ENCODE results near the gene FOXP2. TPM values are rescaled to one million over a fixed set of nuclear protein-coding genes. Genes with fewer than 3 reads are reported as not detected.
"Not testable (repeated sequence)": the region's sequence is repeated elsewhere in the genome, so short reads cannot be mapped to it uniquely, and the experiment has no call there.

FOXP2 gene
- total RNA-seq, 1 donor from 2014 or later, result 24.7 TPM

GRCh38 chr7:114481999-114482398, 67.4 kb downstream of the FOXP2 start:
- DNase-seq (ENCODE audit: low spot score), result no peak
- intact Hi-C loops (cut with DNase I), result no loop called here
- no peak for ATAC-seq

GRCh38 chr7:114484226-114484625, 69.6 kb downstream of the FOXP2 start:
- intact Hi-C loops (cut with DNase I), result no loop called here
- no peak for DNase-seq (ENCODE audit: low spot score)
- no peak for ATAC-seq

GRCh38 chr7:114487174-114487573, 72.6 kb downstream of the FOXP2 start:
- ATAC-seq (no peak), DNase-seq (ENCODE audit: low spot score) (no peak)
- intact Hi-C loops (cut with DNase I), result no loop called here

DNA sequence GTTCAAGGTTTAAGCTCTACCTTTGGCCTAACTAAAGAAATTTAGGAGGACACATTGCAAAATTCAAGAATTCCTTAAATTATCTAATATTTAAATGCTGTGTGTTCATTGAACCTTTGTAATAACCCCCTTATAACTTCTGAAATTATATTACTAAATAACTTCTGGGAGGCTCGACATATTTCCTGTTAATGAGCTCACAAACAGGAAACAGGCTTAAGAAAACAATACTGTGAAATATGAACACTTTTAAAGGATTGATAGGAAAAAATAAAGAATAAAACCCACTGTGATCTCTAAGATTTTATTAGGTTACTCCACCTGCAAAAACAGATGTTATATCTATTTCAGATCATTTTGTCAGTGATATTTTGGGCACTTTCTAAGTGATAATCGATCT, 74.1 kb downstream of the FOXP2 start:
- intact Hi-C loops (cut with DNase I), result no loop called here
- ATAC-seq, result no peak
- no peak for DNase-seq (ENCODE audit: low spot score)

DNA sequence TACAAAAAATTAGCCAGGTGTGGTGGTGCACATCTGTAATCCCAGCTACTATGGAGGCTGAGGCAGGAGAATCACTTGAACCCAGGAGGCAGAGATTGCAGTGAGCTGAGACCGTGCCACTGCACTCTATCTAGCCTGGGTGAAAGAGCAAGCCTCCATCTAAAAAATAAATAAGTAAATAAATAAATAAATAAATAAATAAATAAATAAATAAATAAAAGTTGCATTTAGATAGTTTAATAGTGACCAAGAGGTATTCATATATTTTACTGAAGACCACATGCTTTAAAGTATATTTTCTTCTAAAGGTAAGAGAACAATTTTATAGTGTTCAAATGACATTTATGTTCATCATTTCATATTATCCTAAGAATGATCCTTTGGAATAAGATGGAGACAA, 82.9 kb downstream of the FOXP2 start:
- DNase-seq (ENCODE audit: low spot score); ATAC-seq; intact Hi-C loops (cut with DNase I): not testable (repeated sequence)

DNA sequence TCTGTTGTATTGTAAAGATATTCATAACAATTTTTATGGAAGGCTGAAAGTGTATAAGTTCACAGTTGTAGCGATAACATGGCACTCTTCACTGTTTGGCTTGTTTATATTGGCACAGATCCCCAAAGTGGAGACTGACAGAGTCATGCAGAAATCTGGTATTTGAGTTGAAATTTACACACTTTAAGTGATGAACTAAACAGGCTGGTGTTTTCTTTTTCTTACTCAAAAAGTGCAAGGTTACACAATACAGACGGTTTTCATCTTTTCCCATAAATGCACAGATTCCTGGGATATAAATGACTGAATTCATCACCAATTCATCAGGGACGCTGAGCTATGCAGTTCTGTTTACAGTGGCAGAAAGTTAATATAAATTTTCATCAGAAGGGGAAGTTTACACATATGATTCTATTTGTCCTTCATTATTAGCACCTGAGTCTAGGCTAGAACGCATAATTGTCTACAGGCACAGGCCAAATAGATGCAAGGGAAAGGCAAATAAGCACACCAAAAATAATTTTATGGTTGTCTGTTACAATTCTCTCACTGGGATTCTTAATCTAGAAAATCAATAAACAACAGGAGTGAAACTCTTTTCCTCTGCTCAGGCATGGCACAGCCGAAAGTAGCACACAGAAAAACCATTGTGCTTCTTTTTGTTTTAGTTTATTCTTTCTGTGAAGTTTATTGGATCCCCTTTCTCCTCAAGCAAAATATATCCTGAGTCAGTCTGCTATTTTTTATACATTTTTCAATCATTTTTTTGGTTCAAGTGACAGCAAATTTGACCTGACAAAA, 88.0 kb downstream of the FOXP2 start:
- DNase-seq (ENCODE audit: low spot score), result no peak
- ATAC-seq, result no peak
- intact Hi-C loops (cut with DNase I), result no loop called here

DNA sequence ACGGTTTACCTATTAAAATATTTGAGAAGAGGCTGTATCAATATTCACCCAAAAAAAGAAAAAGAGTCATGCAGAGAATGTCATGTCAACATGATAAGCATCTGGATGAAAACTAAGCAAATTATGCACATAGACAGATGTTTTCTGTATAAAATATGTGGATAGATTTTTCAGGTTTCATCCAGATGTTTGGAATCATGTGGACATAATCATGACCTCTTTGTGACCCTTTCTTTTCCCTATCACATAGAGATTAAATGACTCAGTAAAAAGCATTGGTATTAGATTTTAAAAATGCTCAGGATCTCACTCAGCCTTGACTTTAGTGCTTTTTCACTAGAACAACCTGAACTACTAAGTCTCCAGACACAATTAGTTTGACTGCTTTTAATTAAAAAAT, 90.0 kb downstream of the FOXP2 start:
- ATAC-seq, result no peak
- DNase-seq (ENCODE audit: low spot score), result no peak
- intact Hi-C loops (cut with DNase I), result no loop called here

- intact Hi-C loops (cut with DNase I), result no loop called here
- DNase-seq (ENCODE audit: low spot score) (no peak), ATAC-seq (no peak)
Measured at GRCh38 chr7:114507381-114507780, 92.8 kb downstream of the FOXP2 start.

- no peak for DNase-seq (ENCODE audit: low spot score)
- ATAC-seq, result peak; percentile 46
- intact Hi-C loops (cut with DNase I), result no loop called here
Measured at GRCh38 chr7:114508086-114508485, 93.5 kb downstream of the FOXP2 start.

DNA sequence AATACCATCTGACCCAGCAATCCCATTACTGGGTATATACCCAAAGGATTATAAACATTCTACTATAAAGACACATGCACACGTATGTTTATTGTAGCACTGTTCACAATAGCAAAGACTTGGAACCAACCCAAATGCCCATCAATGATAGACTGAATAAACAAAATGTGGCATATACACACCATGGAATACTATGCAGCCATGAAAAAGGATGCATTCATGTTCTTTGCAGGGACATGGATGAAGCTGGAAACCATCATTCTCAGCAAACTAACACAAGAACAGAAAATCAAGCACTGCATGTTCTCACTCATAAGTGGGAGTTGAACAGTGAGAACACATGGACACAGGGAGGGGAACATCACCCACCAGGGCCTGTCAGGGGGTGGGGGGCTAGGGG, 96.2 kb downstream of the FOXP2 start:
- DNase-seq (ENCODE audit: low spot score); intact Hi-C loops (cut with DNase I); ATAC-seq: not testable (repeated sequence)

DNA sequence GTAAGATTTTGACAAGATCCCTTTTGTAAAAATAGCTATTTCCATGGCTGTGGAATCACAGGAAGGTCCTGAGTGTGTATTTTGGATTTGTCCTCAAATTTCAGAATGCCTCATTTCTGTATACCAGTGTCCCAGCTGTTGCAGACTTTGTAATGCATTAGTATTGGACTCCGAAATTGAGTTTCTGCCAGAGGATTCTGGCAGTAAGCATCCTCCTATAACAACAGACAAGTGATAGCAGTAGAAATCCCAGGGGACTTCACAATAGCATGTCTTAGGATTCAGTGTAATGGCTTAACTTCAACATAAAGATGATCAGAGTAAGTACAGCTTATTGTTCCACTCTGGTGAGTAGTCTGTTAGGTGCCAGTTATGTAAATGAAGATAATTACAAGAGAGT, 104.6 kb downstream of the FOXP2 start:
- DNase-seq (ENCODE audit: low spot score) (no peak), ATAC-seq (no peak)
- intact Hi-C loops (cut with DNase I), result no loop called here

DNA sequence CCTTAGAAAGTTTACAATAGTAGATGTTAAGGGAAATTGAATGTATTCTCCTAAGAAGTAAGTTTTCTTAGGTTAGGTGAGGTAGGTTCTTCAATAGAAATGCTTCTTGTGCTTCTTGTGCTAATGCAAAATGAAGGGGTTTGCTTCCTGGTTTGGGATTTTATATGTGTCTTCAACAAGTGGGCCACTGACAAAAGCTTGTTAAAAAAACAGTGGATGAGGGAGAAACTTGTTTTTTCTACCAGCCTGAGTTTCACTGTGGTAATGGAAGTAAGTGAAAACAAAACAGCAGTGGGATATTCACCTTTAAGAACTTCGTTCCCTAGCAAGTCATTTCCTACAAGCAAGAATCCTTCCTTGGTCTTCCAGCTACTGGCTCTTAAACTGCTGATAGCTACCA, 107.5 kb downstream of the FOXP2 start:
- ATAC-seq (no peak), DNase-seq (ENCODE audit: low spot score) (no peak)
- intact Hi-C loops (cut with DNase I), result no loop called here

- intact Hi-C loops (cut with DNase I), result no loop called here
- ATAC-seq (peak; percentile 57), DNase-seq (ENCODE audit: low spot score) (no peak)
Measured at GRCh38 chr7:114527589-114527988, 113.0 kb downstream of the FOXP2 start.

DNA sequence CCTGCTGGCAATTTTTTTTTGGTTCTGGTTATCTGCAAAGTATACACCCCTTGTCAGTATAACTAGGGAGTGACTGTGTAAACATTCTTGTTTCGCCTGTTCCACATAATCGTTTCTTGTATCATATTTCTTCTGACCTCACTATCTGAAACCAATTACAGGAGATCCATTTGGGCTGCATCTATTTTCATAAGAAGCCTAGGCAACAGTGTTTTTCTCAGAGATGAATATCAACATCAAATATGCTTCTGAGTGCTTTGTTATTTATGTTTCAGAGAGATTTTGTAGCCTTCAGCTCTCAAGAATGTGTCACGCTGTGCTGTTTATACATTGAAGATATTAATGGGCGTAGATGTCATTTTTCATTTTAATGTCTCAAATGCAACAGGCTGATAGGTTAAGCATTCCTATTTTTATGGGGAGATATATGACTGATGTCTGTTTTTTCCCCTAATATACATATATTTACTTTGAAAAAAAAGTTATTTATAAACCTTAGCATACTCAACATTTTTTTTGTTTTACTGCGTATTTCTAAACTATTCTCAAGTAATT, 115.5 kb downstream of the FOXP2 start:
- DNase-seq (ENCODE audit: low spot score), result no peak
- ATAC-seq, result peak; percentile 79
- intact Hi-C loops (cut with DNase I), result no loop called here

DNA sequence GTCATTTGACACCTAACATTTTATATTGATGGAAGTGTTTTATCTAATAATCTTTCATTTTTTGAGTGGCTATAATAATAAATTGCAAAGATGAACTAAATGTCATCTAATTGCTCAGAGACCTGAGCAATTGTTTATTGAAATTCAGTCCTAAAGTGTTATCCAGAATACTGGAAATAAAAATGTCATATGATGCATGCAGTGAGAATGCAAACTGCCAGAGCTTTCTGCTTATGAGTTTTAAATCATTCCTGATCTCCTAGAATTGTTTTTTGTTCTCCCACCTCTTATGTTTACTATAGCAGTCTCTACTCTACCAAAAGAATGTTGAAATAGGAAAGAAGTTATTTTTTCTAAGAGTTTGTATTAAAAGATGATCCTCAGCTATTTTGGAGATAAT, 116.7 kb downstream of the FOXP2 start:
- ATAC-seq, result no peak
- intact Hi-C loops (cut with DNase I), result no loop called here
- no peak for DNase-seq (ENCODE audit: low spot score)

DNA sequence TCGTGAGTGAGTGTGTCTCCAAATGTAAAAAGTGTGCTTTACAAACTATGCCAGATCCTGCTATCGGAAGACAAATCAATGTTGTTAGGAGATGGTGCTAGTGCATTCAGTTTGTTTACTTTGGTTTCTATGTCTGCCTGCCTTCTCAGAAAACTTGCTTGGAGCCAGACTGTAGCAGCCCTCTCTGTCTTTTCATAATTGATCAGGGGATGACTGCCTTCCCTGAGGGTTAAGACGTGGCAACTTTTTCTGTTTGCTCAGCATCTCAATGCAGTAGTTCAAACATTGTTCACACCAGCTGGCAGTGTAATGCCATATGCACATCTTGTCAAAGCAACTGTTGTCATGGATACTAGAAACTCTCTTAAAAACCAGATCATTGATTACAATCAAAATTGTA, 118.5 kb downstream of the FOXP2 start:
- intact Hi-C loops (cut with DNase I), result no loop called here
- ATAC-seq (peak; percentile 55), DNase-seq (ENCODE audit: low spot score) (no peak)

DNA sequence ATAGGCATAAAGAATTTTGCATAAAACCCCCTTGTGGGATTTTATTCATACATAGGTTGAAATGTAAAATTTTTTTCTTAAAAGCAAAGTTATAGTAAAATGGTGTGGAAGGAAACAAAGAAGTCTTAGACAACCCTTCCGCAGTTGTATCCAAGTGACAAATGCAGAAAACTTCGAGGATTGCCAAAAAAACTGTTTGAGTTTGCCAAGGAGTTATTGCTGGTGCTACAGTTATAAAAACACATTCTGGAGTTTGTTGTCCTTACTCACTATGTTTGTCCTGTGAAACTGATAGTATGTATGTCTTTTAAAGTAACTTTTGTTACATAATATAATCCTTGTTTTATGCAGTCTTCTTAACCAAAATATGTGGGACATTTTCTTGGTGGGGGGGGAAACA, 120.3 kb downstream of the FOXP2 start:
- ATAC-seq (peak; percentile 30), DNase-seq (ENCODE audit: low spot score) (no peak)
- intact Hi-C loops (cut with DNase I), result no loop called here

GRCh38 chr7:114539575-114539974, 125.0 kb downstream of the FOXP2 start:
- no peak for DNase-seq (ENCODE audit: low spot score)
- intact Hi-C loops (cut with DNase I), result no loop called here
- ATAC-seq, result peak; percentile 62

- intact Hi-C loops (cut with DNase I), result no loop called here
- no peak for ATAC-seq
- DNase-seq (ENCODE audit: low spot score), result no peak
Measured at GRCh38 chr7:114540291-114540690, 125.7 kb downstream of the FOXP2 start.

DNA sequence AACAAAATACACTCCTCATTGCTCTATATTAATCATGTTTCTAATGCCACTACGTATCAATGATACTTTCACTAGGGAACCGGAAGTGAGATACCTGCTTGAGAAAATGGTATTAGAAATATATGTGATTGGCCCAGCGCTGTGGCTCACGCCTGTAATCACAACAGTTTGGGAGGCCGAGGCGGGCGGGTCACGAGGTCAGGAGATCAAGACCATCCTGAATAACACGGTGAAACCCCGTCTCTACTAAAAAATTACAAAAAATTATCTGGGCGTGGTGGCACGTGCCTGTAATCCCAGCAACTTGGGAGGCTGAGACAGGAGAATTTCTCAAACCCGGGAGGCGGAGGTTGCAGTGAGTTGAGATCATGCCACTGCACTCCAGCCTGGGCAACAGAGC, 132.7 kb downstream of the FOXP2 start:
- ATAC-seq; DNase-seq (ENCODE audit: low spot score); intact Hi-C loops (cut with DNase I): not testable (repeated sequence)
